ENCODE results near the gene CHRND. TPM values are rescaled to one million over a fixed set of nuclear protein-coding genes. Genes with fewer than 3 reads are reported as not detected.

The CHRND gene
- total and polyA plus RNA-seq, 8 donors, result 0.07 to 0.22 (median 0.12) TPM; not detected in 5

DNA sequence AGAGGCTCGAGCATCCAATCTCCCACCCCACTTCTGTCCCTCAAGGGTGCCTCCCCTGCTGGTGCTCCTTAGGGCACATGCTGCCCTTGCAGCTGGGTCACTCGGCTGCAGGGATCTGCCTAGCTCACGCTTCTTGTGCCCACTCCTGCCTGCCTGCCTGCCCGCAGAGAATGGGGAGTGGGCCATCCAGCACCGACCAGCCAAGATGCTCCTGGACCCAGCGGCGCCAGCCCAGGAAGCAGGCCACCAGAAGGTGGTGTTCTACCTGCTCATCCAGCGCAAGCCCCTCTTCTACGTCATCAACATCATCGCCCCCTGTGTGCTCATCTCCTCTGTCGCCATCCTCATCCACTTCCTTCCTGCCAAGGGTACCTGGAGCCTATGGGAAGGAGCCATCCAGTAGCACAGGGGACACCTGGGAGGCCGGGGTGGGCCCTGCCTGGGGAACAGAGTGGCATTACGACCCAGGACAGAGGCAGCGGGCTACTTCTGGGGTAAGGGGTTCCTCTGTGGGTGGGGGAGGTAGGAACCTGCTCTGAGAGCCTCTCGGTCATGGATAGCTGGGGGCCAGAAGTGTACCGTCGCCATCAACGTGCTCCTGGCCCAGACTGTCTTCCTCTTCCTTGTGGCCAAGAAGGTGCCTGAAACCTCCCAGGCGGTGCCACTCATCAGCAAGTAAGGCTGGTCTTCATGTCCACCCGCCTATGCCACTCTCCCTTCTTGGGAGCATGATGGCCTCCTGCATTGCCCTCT is 16.9 kb downstream of the CHRND start:
- TF ChIP-seq, protein P1, sequence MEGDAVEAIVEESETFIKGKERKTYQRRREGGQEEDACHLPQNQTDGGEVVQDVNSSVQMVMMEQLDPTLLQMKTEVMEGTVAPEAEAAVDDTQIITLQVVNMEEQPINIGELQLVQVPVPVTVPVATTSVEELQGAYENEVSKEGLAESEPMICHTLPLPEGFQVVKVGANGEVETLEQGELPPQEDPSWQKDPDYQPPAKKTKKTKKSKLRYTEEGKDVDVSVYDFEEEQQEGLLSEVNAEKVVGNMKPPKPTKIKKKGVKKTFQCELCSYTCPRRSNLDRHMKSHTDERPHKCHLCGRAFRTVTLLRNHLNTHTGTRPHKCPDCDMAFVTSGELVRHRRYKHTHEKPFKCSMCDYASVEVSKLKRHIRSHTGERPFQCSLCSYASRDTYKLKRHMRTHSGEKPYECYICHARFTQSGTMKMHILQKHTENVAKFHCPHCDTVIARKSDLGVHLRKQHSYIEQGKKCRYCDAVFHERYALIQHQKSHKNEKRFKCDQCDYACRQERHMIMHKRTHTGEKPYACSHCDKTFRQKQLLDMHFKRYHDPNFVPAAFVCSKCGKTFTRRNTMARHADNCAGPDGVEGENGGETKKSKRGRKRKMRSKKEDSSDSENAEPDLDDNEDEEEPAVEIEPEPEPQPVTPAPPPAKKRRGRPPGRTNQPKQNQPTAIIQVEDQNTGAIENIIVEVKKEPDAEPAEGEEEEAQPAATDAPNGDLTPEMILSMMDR (IDR thresholded peaks at IDR 0.05), result no peak
- WGBS, 2 donors, result 90 to 92% methylated on average over 19 to 20 of the region's 20 CpGs
- H3K9me3 ChIP-seq, result no peaks in the 10 kb centered on the region
- no peaks in the 10 kb centered on the region for H3K36me3 ChIP-seq
- no peak for ATAC-seq
- H3K4me3 ChIP-seq, result no peak overlapping the region
- no peak for FAIRE-seq
- DNase-seq, result no peak
- H3K27ac ChIP-seq, result no peak overlapping the region
- no peaks in the 10 kb centered on the region for H3K4me1 ChIP-seq
- no peaks in the 10 kb centered on the region for H3K27me3 ChIP-seq
- intact Hi-C loops (cut with DNase I), result no loop called here

DNA sequence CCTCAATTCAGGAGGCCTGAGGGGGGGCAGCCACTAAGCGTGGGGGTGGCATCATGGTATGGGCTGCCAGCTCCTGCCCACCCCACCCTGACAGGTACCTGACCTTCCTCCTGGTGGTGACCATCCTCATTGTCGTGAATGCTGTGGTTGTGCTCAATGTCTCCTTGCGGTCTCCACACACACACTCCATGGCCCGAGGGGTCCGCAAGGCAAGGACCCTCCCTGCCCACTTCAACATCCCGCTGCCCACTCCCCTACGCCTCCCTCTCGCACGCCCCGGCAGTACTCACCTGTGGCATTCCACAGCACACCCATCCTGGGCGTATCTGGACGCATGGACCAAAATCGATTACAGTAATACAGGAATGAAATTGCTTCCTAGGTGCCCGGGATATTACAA is 17.5 kb downstream of the CHRND start:
- ATAC-seq (no peak), DNase-seq (peak in 1 of 6 donors; percentile 47), FAIRE-seq (no peak)
- H3K9me3 ChIP-seq, result no peaks in the 10 kb centered on the region
- H3K4me3 ChIP-seq, result no peak overlapping the region
- TF ChIP-seq, protein P1 (IDR thresholded peaks at IDR 0.05), result no peak
- 85 to 91% methylated on average over 14 of the region's 14 CpGs for WGBS, 2 donors
- no peaks in the 10 kb centered on the region for H3K4me1 ChIP-seq
- intact Hi-C loops (cut with DNase I), result no loop called here
- no peaks in the 10 kb centered on the region for H3K27me3 ChIP-seq
- H3K36me3 ChIP-seq, result no peaks in the 10 kb centered on the region
- H3K27ac ChIP-seq, result no peak overlapping the region

DNA sequence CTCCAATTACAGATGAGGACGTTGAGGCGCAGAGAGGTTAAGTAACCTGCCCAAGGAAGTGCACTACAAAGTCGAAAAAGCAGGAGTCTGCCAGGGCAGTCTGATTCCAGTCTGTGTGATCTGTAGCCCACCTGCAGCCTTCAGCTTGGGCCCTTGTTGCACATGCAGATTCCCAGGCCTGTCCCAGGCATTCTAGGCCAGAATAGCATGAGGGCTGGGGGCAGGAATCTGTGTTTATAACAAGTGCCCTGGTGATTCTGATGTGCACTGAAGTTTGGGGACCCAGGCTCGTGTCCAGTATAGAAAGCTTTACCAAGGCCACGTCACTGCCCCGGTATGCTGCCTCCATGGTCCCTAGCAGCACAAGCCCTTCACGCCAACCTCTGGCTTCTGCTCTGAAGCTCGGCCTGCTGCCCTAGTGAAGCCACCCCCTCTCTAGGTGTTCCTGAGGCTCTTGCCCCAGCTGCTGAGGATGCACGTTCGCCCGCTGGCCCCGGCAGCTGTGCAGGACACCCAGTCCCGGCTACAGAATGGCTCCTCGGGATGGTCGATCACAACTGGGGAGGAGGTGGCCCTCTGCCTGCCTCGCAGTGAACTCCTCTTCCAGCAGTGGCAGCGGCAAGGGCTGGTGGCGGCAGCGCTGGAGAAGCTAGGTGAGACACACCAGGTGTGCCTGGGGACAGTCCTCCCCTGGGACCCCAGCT is 18.1 kb downstream of the CHRND start:
- H3K4me1 ChIP-seq, result no peaks in the 10 kb centered on the region
- ATAC-seq (no peak), FAIRE-seq (no peak), DNase-seq (peak in 1 of 6 donors; percentile 69)
- H3K4me3 ChIP-seq, result no peak overlapping the region
- TF ChIP-seq, protein P1 (IDR thresholded peaks at IDR 0.05), result no peak
- intact Hi-C loops (cut with DNase I), result no loop called here
- no peaks in the 10 kb centered on the region for H3K27me3 ChIP-seq
- H3K36me3 ChIP-seq, result no peaks in the 10 kb centered on the region
- WGBS, 2 donors, result 91 to 94% methylated on average over 19 of the region's 19 CpGs
- H3K9me3 ChIP-seq, result no peaks in the 10 kb centered on the region
- H3K27ac ChIP-seq, result no peak overlapping the region

DNA sequence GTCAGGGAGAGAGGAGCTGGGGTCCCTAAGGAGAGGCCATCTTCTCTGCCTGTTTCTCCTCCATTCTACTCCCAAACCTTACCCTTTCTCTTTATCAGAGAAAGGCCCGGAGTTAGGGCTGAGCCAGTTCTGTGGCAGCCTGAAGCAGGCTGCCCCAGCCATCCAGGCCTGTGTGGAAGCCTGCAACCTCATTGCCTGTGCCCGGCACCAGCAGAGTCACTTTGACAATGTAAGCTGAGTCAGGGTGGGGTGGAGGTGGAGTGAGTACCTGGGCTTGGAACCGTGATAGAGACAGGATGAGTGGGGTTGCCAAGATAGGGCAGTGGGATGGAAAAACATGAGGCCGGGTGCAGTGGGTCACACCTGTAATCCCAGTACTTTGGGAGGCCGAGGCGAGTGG is 18.7 kb downstream of the CHRND start:
- FAIRE-seq (no peak), ATAC-seq (no peak)

More for the DNA sequence above, 18.7 kb downstream of the CHRND start:
- H3K36me3 ChIP-seq, result no peaks in the 10 kb centered on the region
- DNase-seq, result peak in 1 of 6 donors; percentile 20
- no peak overlapping the region for H3K4me3 ChIP-seq
- peaks cover 0 to 4% (median 0%) of the 10 kb centered on the region in 3 donors for H3K4me1 ChIP-seq
- intact Hi-C loops (cut with DNase I), result no loop called here
- H3K27ac ChIP-seq, result no peak overlapping the region
- no peaks in the 10 kb centered on the region for H3K9me3 ChIP-seq
- WGBS, 2 donors, result 89 to 90% methylated on average over 6 of the region's 6 CpGs
- no peaks in the 10 kb centered on the region for H3K27me3 ChIP-seq
- TF ChIP-seq, protein P1 (IDR thresholded peaks at IDR 0.05), result no peak

Data from pancreas (tissue), 10 donors.